IMR-90 (cell line): ENCODE measurements around the gene NRARP. TPM values are rescaled to one million over a fixed set of nuclear protein-coding genes. Genes with fewer than 3 reads are reported as not detected.
"Not testable (repeated sequence)": the region's sequence is repeated elsewhere in the genome, so short reads cannot be mapped to it uniquely, and the experiment has no call there.

Source experiments
- ATAC-seq: fragments of 200-7000 bp; cut with Tn5 transposase; 2 replicates; pipeline ENCODE4 v1.9.1; 2020; ENCODE audit warnings: low read depth, mild to moderate bottlenecking, moderate library complexity
- BruUV-seq: library from RNA; stranded (reverse); fragments of 400-500 nt; replicated peaks from 2 replicates; lab custom pipeline; 2021; lab: Mats Ljungman, UMichigan
- CTCF ChIA-PET: fragments of 300-600 bp; formaldehyde crosslinking; extraction: SDS; loops from one replicate; lab custom pipeline; 2021; ENCODE audit warnings: antibody characterized with exemption; lab: Yijun Ruan, JAX
- POLR2A ChIA-PET: fragments of 300-600 bp; sonication (Branson Sonifier 250); formaldehyde crosslinking; loops from one replicate; lab custom pipeline; 2022; ENCODE audit warnings: antibody characterized with exemption; ENCODE audit not compliant: unreplicated experiment; lab: Charles Lee
- DNase-seq: peaks from one replicate; pipeline ENCODE4 v3.0.0; 2013
- H2AFZ ChIP-seq: replicated peaks from 2 replicates; pipeline ENCODE3; 2013; ENCODE audit warnings: low read length, mild to moderate bottlenecking; ENCODE audit not compliant: poor library complexity
- H2AK5ac ChIP-seq: 2 replicates; pipeline ENCODE4 v1.6.1; 2013; ENCODE audit warnings: low read depth, low read length, inconsistent platforms
- H2AK9ac ChIP-seq: replicated peaks from 2 replicates; pipeline ENCODE3; 2013; ENCODE audit warnings: mild to moderate bottlenecking, low read depth, low read length, moderate library complexity; ENCODE audit not compliant: poor library complexity
- H2BK120ac ChIP-seq: 2 replicates; pipeline ENCODE4 v1.6.1; 2013; ENCODE audit warnings: low read depth, low read length, inconsistent platforms
- H2BK15ac ChIP-seq: 3 replicates; pipeline ENCODE4 v1.6.1; 2013; ENCODE audit warnings: low read depth, low read length, inconsistent platforms
- H2BK20ac ChIP-seq: 2 replicates; pipeline ENCODE4 v1.6.1; 2013; ENCODE audit warnings: low read depth, mild to moderate bottlenecking, inconsistent platforms, low read length, moderate library complexity
- H2BK5ac ChIP-seq: 2 replicates; pipeline ENCODE4 v1.6.1; 2013; ENCODE audit warnings: mild to moderate bottlenecking, low read depth, low read length, inconsistent platforms; ENCODE audit not compliant: poor library complexity, severe bottlenecking
- H3K14ac ChIP-seq: replicated peaks from 2 replicates; pipeline ENCODE4 v1.6.1; 2013; ENCODE audit warnings: low read depth, low read length, inconsistent platforms
- H3K18ac ChIP-seq: 2 replicates; pipeline ENCODE4 v1.6.1; 2013; ENCODE audit warnings: low read depth, low read length, control low read depth
- H3K23ac ChIP-seq: 2 replicates; pipeline ENCODE4 v1.6.1; 2013; ENCODE audit warnings: low read depth, low read length, inconsistent platforms
- H3K27ac ChIP-seq: 2 replicates; pipeline ENCODE4 v1.5.1; 2013; ENCODE audit warnings: mild to moderate bottlenecking, control low read depth, low read length; ENCODE audit not compliant: insufficient read depth
- H3K27me3 ChIP-seq: 2 replicates; pipeline ENCODE4 v1.6.1; 2013; ENCODE audit warnings: low read length; ENCODE audit not compliant: control insufficient read depth, insufficient read depth
- H3K36me3 ChIP-seq: 2 replicates; pipeline ENCODE4 v1.6.1; 2013; ENCODE audit warnings: low read length, mixed read lengths; ENCODE audit not compliant: control insufficient read depth, insufficient read depth
- H3K4ac ChIP-seq: 2 replicates; pipeline ENCODE4 v1.6.1; 2013; ENCODE audit warnings: low read depth, low read length, inconsistent platforms
- H3K4me1 ChIP-seq: 2 replicates; pipeline ENCODE4 v1.6.1; 2013; ENCODE audit warnings: low read length, mixed read lengths; ENCODE audit not compliant: control insufficient read depth, insufficient read depth
- H3K4me2 ChIP-seq: 2 replicates; pipeline ENCODE4 v1.6.1; 2013; ENCODE audit warnings: low read depth, mild to moderate bottlenecking, control low read depth, low read length, moderate library complexity
- H3K4me3 ChIP-seq: 2 replicates; pipeline ENCODE4 v1.5.1; 2013; ENCODE audit warnings: low read depth, mild to moderate bottlenecking, control low read depth, low read length, moderate library complexity; ENCODE audit not compliant: insufficient read depth
- H3K56ac ChIP-seq: 2 replicates; pipeline ENCODE4 v1.6.1; 2013; ENCODE audit warnings: low read length, inconsistent platforms; ENCODE audit not compliant: insufficient read depth; ENCODE audit errors: extremely low read depth
- H3K79me1 ChIP-seq, 2 experiments: 2 replicates each; pipeline ENCODE4 v1.6.1; 2013; ENCODE audit warnings: low read length in 2 of 2, inconsistent platforms in 1 of 2, low read depth in 1 of 2
- H3K9ac ChIP-seq: 2 replicates; pipeline ENCODE4 v1.6.1; 2013; ENCODE audit warnings: low read depth, low read length, control low read depth
- H3K9me1 ChIP-seq: 2 replicates; pipeline ENCODE4 v1.6.1; 2013; ENCODE audit warnings: low read length, inconsistent platforms; ENCODE audit not compliant: insufficient read depth
- H3K9me3 ChIP-seq: 2 replicates; pipeline ENCODE4 v1.6.1; 2013; ENCODE audit warnings: low read length; ENCODE audit not compliant: control insufficient read depth, insufficient read depth
- H4K20me1 ChIP-seq: 2 replicates; pipeline ENCODE4 v1.6.1; 2013; ENCODE audit warnings: low read length, inconsistent platforms; ENCODE audit not compliant: insufficient read depth
- H4K5ac ChIP-seq: 2 replicates; pipeline ENCODE4 v1.6.1; 2013; ENCODE audit warnings: mild to moderate bottlenecking, low read depth, low read length, control low read depth
- H4K8ac ChIP-seq, 2 experiments: 2 replicates each; pipeline ENCODE4 v1.6.1; 2013; ENCODE audit warnings: low read depth in 2 of 2, low read length in 2 of 2, control low read depth in 1 of 2, inconsistent platforms in 1 of 2
- H4K91ac ChIP-seq: 2 replicates; pipeline ENCODE4 v1.6.1; 2013; ENCODE audit warnings: low read depth, low read length, inconsistent platforms; ENCODE audit not compliant: insufficient read depth
- WGBS, 2 experiments: methylation state at CpG; one replicate each; pipeline versions ENCODE4 v1.1.5 to v1.1.7; 2013; ENCODE audit warnings: missing lambda C conversion rate in 2 of 2; ENCODE audit not compliant: insufficient read length in 1 of 2; ENCODE audit errors: extremely low coverage in 2 of 2; 5-methylcytosine and 5-hydroxymethylcytosine counted together
- dilution Hi-C: fragments of 300-500 bp; cut with HindIII; formaldehyde crosslinking; loops from one replicate; pipeline ENCODE4 v1.14.3; 2018; ENCODE audit warnings: low sequenced_read_pairs; ENCODE audit not compliant: unreplicated experiment
- in situ Hi-C: fragments of 300-500 bp; cut with MboI; formaldehyde crosslinking; loops from 3 replicates; pipeline ENCODE4 v1.14.3; 2019; ENCODE audit warnings: low sequenced_read_pairs, inconsistent platforms, mixed read lengths
- intact Hi-C: fragments of 100-400 bp; cut with micrococcal nuclease; formaldehyde crosslinking; loops from 2 replicates; pipeline ENCODE4 v1.10.0; 2022
- polyA plus RNA-seq, 3 experiments: library from polyadenylated mRNA; depleted of rRNA; stranded (reverse); fragments of >200 nt; gene quantifications; 2 replicates each; pipeline ENCODE4 v1.2.3, GENCODE V29; 2012; ENCODE audit warnings: low replicate concordance in 1 of 3
- total RNA-seq: library from RNA; depleted of rRNA; stranded (reverse); fragments of >200 nt; gene quantifications from 2 replicates; pipeline ENCODE4 v1.2.3, GENCODE V29; 2012

Gene NRARP
- total and polyA plus RNA-seq, 2 of the 4 experiments (the other 2 are of a cell fraction): 0.15 TPM; not detected in 1

DNA sequence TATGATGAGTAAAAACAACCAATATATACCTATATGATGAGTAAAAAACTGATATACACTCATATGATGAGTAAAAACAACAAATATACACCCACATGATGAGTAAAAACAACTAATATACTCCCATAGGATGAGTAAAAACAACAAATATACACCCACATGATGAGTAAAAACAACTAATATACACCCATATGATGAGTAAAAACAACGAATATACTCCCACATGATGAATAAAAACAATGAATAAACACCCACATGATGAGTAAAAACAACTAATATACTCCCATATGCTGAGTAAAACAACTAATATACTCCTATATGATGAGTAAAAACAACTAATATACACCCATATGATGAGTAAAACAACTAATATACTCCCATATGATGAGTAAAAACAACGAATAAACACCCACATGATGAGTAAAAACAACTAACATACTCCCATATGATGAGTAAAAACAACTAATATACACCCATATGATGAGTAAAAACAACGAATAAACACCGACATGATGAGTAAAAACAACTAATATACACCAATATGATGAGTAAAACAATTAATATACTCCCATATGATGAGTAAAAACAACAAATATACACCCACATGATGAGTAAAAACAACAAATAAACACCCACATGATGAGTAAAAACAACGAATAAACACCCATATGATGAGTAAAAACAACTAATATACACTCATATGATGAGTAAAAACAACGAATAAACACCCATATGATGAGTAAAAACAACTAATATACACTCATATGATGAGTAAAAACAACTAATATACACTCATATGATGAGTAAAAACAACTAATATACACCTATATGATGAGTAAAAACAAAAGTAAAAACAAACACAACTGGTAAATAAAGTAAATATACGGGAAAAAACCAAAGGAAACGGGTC, 25.8 kb upstream of the NRARP start:
- dilution Hi-C loops, H3K4me3 ChIP-seq, CTCF ChIA-PET, BruUV-seq, H4K91ac ChIP-seq, H3K4me1 ChIP-seq, H2BK20ac ChIP-seq, H2AK9ac ChIP-seq, H3K18ac ChIP-seq, H2BK5ac ChIP-seq, H3K27me3 ChIP-seq, intact Hi-C loops, POLR2A ChIA-PET, H2BK15ac ChIP-seq, H3K14ac ChIP-seq, H2AK5ac ChIP-seq, H3K9ac ChIP-seq, H3K27ac ChIP-seq, H4K8ac ChIP-seq, H3K79me1 ChIP-seq, ATAC-seq, H3K23ac ChIP-seq, in situ Hi-C loops, H4K5ac ChIP-seq, H3K4me2 ChIP-seq, DNase-seq, H3K36me3 ChIP-seq, H2AFZ ChIP-seq, H3K4ac ChIP-seq, H4K20me1 ChIP-seq, H3K9me1 ChIP-seq, H3K56ac ChIP-seq, H2BK120ac ChIP-seq, H3K9me3 ChIP-seq: not testable (repeated sequence)
- no CpG with 5 or more reads among the region's 8 CpGs for WGBS, 2 experiments
